ENCODE results near the gene ZDHHC14. TPM values are rescaled to one million over a fixed set of nuclear protein-coding genes. Genes with fewer than 3 reads are reported as not detected.
"Not testable (repeated sequence)": the region's sequence is repeated elsewhere in the genome, so short reads cannot be mapped to it uniquely, and the experiment has no call there.

ZDHHC14 gene
- total RNA-seq, 1 donor from 2014 or later: 5.5 TPM

- DNase-seq: no peak
Measured at GRCh38 chr6:157407646-157408045, 26.7 kb downstream of the ZDHHC14 start.

GRCh38 chr6:157408427-157408826 is 27.4 kb downstream of the ZDHHC14 start:
- not testable (repeated sequence) for DNase-seq

GRCh38 chr6:157410045-157410444 is 29.1 kb downstream of the ZDHHC14 start:
- peak; percentile 42 for DNase-seq

- DNase-seq: no peak
Measured at GRCh38 chr6:157411368-157411767, 30.4 kb downstream of the ZDHHC14 start.

GRCh38 chr6:157412791-157413190 is 31.8 kb downstream of the ZDHHC14 start:
- no peak for DNase-seq

- no peak for DNase-seq
Measured at GRCh38 chr6:157420497-157420896, 39.5 kb downstream of the ZDHHC14 start.

GRCh38 chr6:157424491-157425020 is 43.6 kb downstream of the ZDHHC14 start:
- no peak for DNase-seq

GRCh38 chr6:157427969-157428368 is 47.0 kb downstream of the ZDHHC14 start:
- DNase-seq: no peak

GRCh38 chr6:157428427-157429202 is 47.6 kb downstream of the ZDHHC14 start:
- no peak for DNase-seq

- DNase-seq: no peak
Measured at GRCh38 chr6:157429248-157429647, 48.3 kb downstream of the ZDHHC14 start.

GRCh38 chr6:157430834-157431233 is 49.8 kb downstream of the ZDHHC14 start:
- DNase-seq: no peak

- DNase-seq: no peak
Measured at GRCh38 chr6:157432231-157432891, 51.4 kb downstream of the ZDHHC14 start.

GRCh38 chr6:157432892-157433265 is 51.9 kb downstream of the ZDHHC14 start:
- DNase-seq: no peak

GRCh38 chr6:157433678-157434081 is 52.7 kb downstream of the ZDHHC14 start:
- DNase-seq: no peak

GRCh38 chr6:157434349-157435033 is 53.5 kb downstream of the ZDHHC14 start:
- DNase-seq: no peak

- no peak for DNase-seq
Measured at GRCh38 chr6:157436219-157436943, 55.4 kb downstream of the ZDHHC14 start.

GRCh38 chr6:157436944-157437336 is 56.0 kb downstream of the ZDHHC14 start:
- DNase-seq: no peak

- peak; percentile 80 for DNase-seq
Measured at GRCh38 chr6:157438611-157439111, 57.7 kb downstream of the ZDHHC14 start.

GRCh38 chr6:157440171-157440570 is 59.2 kb downstream of the ZDHHC14 start:
- no peak for DNase-seq

- no peak for DNase-seq
Measured at GRCh38 chr6:157442291-157442690, 61.3 kb downstream of the ZDHHC14 start.

- DNase-seq: no peak
Measured at GRCh38 chr6:157443066-157443800, 62.2 kb downstream of the ZDHHC14 start.
